ENCODE measurements around the gene FOXP1. TPM values are rescaled to one million over a fixed set of nuclear protein-coding genes. Genes with fewer than 3 reads are reported as not detected.
A peak's percentile ranks its signal among the peaks of the same experiment; 100 is the strongest.

The FOXP1 gene
- total RNA-seq, 1 donor, result 195 TPM

DNA sequence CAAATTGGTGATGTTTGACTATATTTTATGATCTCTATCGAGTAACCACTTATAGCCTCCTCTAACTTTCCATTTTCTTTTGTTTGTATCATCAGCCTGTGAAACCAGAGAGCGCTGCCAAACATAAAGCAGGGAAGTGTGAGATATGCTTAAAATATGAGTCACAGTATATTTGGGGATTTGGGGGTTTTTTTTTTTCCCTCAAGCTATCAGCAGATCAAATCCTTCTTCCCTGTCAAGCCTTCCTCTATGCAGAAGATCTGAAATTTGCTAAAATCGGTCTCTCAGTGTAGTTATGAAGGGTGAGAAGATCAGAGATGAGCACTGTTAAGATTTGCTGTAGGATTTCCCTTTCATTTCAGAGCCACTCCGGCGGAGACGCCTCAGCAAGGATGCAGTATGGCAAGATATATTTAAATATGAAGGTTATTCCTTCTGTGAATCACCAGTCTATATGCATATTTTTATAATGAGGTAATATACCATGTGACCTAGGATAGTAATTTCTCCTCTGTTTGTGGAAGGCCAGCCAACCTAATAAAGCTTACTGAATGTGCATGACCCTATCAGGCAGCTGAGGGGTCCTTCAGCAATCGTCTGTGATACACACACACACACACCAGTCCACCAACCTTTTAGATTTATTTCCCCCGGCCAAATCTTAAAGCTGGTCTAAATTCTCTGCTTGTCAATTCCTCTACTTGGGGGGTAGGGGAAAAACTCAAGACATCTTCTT, 474.1 kb downstream of the FOXP1 start:
- no peaks in the 10 kb centered on the region for H3K9me3 ChIP-seq (ENCODE audit: low read depth, low read length)
- no peaks in the 10 kb centered on the region for H3K27me3 ChIP-seq (ENCODE audit: insufficient read depth, low read length)
- TF ChIP-seq, protein P1, sequence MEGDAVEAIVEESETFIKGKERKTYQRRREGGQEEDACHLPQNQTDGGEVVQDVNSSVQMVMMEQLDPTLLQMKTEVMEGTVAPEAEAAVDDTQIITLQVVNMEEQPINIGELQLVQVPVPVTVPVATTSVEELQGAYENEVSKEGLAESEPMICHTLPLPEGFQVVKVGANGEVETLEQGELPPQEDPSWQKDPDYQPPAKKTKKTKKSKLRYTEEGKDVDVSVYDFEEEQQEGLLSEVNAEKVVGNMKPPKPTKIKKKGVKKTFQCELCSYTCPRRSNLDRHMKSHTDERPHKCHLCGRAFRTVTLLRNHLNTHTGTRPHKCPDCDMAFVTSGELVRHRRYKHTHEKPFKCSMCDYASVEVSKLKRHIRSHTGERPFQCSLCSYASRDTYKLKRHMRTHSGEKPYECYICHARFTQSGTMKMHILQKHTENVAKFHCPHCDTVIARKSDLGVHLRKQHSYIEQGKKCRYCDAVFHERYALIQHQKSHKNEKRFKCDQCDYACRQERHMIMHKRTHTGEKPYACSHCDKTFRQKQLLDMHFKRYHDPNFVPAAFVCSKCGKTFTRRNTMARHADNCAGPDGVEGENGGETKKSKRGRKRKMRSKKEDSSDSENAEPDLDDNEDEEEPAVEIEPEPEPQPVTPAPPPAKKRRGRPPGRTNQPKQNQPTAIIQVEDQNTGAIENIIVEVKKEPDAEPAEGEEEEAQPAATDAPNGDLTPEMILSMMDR (IDR thresholded peaks at IDR 0.05; ENCODE audit: extremely low read depth, low read depth, low read length), result no peak
- peak overlapping the region; percentile 87 for H3K4me2 ChIP-seq (ENCODE audit: insufficient read depth, low read length)
- DNase-seq (ENCODE audit: insufficient read length, low spot score, missing footprints), result peak; percentile 72
- peak overlapping the region; percentile 98 for H3K27ac ChIP-seq (ENCODE audit: low read depth, low read length)
- H3K4me1 ChIP-seq (ENCODE audit: insufficient read depth, low read length), result peaks cover 50% of the 10 kb centered on the region
- no peaks in the 10 kb centered on the region for H4K20me1 ChIP-seq (ENCODE audit: insufficient read depth, low read length)
- peaks cover 21% of the 10 kb centered on the region for H3K36me3 ChIP-seq (ENCODE audit: insufficient read depth, low read length)
- H3K4me3 ChIP-seq (ENCODE audit: insufficient read depth, low read length), result peak overlapping the region; percentile 48
- H2AFZ ChIP-seq (ENCODE audit: low read length), result no peak overlapping the region
- peaks cover 78% of the 10 kb centered on the region for H3K79me2 ChIP-seq (ENCODE audit: insufficient read depth, low read length)

GRCh38 chr3:71107926-71108325, 475.6 kb downstream of the FOXP1 start:
- TF ChIP-seq, protein P1 (IDR thresholded peaks at IDR 0.05; ENCODE audit: extremely low read depth, low read depth, low read length), result no peak
- no peaks in the 10 kb centered on the region for H3K9me3 ChIP-seq (ENCODE audit: low read depth, low read length)
- H3K4me1 ChIP-seq (ENCODE audit: insufficient read depth, low read length), result peaks cover 65% of the 10 kb centered on the region
- peak overlapping the region; percentile 44 for H3K4me3 ChIP-seq (ENCODE audit: insufficient read depth, low read length)
- peak overlapping the region; percentile 68 for H3K4me2 ChIP-seq (ENCODE audit: insufficient read depth, low read length)
- peak; percentile 34 for DNase-seq (ENCODE audit: insufficient read length, low spot score, missing footprints)
- H3K79me2 ChIP-seq (ENCODE audit: insufficient read depth, low read length), result peaks cover 69% of the 10 kb centered on the region
- H3K27me3 ChIP-seq (ENCODE audit: insufficient read depth, low read length), result no peaks in the 10 kb centered on the region
- no peaks in the 10 kb centered on the region for H4K20me1 ChIP-seq (ENCODE audit: insufficient read depth, low read length)
- H3K36me3 ChIP-seq (ENCODE audit: insufficient read depth, low read length), result peaks cover 17% of the 10 kb centered on the region
- peak overlapping the region; percentile 98 for H3K27ac ChIP-seq (ENCODE audit: low read depth, low read length)
- H2AFZ ChIP-seq (ENCODE audit: low read length), result no peak overlapping the region

- Histone ChIP-seq H4K20me1 (ENCODE audit: insufficient read depth, low read length) (no peaks in the 10 kb centered on the region), H3K9me3 (ENCODE audit: low read depth, low read length) (no peaks in the 10 kb centered on the region), H3K4me1 (ENCODE audit: insufficient read depth, low read length) (peaks cover 76% of the 10 kb centered on the region), H3K27ac (ENCODE audit: low read depth, low read length) (peak overlapping the region; percentile 100), H2AFZ (ENCODE audit: low read length) (no peak overlapping the region), H3K79me2 (ENCODE audit: insufficient read depth, low read length) (peaks cover 57% of the 10 kb centered on the region), H3K4me2 (ENCODE audit: insufficient read depth, low read length) (peak overlapping the region; percentile 71), H3K27me3 (ENCODE audit: insufficient read depth, low read length) (no peaks in the 10 kb centered on the region), H3K4me3 (ENCODE audit: insufficient read depth, low read length) (no peak overlapping the region), H3K36me3 (ENCODE audit: insufficient read depth, low read length) (no peaks in the 10 kb centered on the region)
- TF ChIP-seq, protein P1 (IDR thresholded peaks at IDR 0.05; ENCODE audit: extremely low read depth, low read depth, low read length), result no peak
- DNase-seq (ENCODE audit: insufficient read length, low spot score, missing footprints), result no peak
These were observed 478.6 kb downstream of the FOXP1 start for GRCh38 chr3:71104976-71105375.

DNA sequence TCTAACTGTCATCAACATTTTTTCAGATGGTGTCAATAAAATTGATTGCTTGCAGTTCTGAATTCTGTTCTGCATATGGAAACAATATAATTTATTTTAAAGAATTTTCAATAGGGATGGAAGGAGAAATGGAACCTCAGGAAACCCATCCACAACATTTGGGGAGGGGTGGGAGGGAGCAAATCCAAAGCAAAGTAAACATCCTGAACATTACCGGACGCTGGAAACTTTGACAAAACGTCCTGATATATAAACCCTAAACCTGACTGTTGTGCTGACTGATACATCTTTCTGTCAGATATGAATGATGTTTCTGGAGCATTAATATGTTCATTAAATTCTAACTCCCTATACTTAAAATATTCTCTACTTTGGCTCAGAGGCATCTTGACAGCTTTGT, 479.0 kb downstream of the FOXP1 start:
- no peaks in the 10 kb centered on the region for H3K9me3 ChIP-seq (ENCODE audit: low read depth, low read length)
- peak overlapping the region; percentile 100 for H3K27ac ChIP-seq (ENCODE audit: low read depth, low read length)
- no peaks in the 10 kb centered on the region for H4K20me1 ChIP-seq (ENCODE audit: insufficient read depth, low read length)
- TF ChIP-seq, protein P1 (IDR thresholded peaks at IDR 0.05; ENCODE audit: extremely low read depth, low read depth, low read length), result no peak
- H3K4me2 ChIP-seq (ENCODE audit: insufficient read depth, low read length), result peak overlapping the region; percentile 71
- H2AFZ ChIP-seq (ENCODE audit: low read length), result no peak overlapping the region
- H3K36me3 ChIP-seq (ENCODE audit: insufficient read depth, low read length), result no peaks in the 10 kb centered on the region
- no peaks in the 10 kb centered on the region for H3K27me3 ChIP-seq (ENCODE audit: insufficient read depth, low read length)
- peaks cover 76% of the 10 kb centered on the region for H3K4me1 ChIP-seq (ENCODE audit: insufficient read depth, low read length)
- no peak for DNase-seq (ENCODE audit: insufficient read length, low spot score, missing footprints)
- no peak overlapping the region for H3K4me3 ChIP-seq (ENCODE audit: insufficient read depth, low read length)
- H3K79me2 ChIP-seq (ENCODE audit: insufficient read depth, low read length), result peaks cover 59% of the 10 kb centered on the region
